ENCODE data around the gene TPPP.

DNA sequence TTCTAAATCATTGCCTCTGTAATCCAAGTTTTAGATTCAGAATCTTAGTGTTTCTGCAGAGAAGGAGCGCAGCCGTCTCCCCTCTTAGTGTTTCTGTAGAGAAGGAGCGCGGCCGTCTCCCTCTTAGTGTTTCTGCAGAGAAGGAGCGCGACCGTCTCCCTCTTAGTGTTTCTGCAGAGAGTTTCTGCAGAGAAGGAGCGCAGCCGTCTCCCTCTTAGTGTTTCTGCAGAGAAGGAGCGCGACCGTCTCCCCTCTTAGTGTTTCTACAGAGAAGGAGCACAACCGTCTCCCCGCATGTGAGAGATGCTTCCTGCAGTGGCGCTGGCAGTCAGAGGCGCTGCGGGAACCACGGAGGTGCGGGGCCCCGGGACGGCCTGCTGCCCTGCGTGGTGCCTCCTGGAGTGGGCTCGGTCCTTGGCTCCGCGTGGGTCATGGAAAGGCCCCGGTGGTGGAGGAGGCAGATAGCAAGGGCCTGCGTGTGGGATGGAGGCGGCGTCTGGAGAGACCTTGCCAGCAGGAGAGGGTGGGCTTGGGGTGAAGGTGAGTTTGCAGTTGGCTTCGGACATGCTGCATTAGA, 70.1 kb downstream of the TPPP start:
- TF ChIP-seq, protein P1, sequence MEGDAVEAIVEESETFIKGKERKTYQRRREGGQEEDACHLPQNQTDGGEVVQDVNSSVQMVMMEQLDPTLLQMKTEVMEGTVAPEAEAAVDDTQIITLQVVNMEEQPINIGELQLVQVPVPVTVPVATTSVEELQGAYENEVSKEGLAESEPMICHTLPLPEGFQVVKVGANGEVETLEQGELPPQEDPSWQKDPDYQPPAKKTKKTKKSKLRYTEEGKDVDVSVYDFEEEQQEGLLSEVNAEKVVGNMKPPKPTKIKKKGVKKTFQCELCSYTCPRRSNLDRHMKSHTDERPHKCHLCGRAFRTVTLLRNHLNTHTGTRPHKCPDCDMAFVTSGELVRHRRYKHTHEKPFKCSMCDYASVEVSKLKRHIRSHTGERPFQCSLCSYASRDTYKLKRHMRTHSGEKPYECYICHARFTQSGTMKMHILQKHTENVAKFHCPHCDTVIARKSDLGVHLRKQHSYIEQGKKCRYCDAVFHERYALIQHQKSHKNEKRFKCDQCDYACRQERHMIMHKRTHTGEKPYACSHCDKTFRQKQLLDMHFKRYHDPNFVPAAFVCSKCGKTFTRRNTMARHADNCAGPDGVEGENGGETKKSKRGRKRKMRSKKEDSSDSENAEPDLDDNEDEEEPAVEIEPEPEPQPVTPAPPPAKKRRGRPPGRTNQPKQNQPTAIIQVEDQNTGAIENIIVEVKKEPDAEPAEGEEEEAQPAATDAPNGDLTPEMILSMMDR (IDR thresholded peaks at IDR 0.05; ENCODE audit: insufficient read depth, low read length, poor library complexity, severe bottlenecking), result no peak
- no peak for TF ChIP-seq EZH2phosphoT487 (conservative IDR thresholded peaks at IDR 0.05; ENCODE audit: low read length)
